Measurements from ENCODE around the gene EIF5.

EIF5 gene

GRCh38 chr14:103308717-103309616 is 25.1 kb upstream of the EIF5 start:
- no peak overlapping the region for H3K4me3 ChIP-seq (ENCODE audit: low read depth, low read length)
- TF ChIP-seq CTCF (IDR thresholded peaks at IDR 0.05; ENCODE audit: low read depth, low read length, missing control alignments): no peak
- in situ Hi-C loops (cut with HindIII; ENCODE audit: low sequenced_read_pairs): loop anchor here (10.0 kb wide), 1 partner anchor 334 kb away; no protein-coding TSS in a partner anchor

DNA sequence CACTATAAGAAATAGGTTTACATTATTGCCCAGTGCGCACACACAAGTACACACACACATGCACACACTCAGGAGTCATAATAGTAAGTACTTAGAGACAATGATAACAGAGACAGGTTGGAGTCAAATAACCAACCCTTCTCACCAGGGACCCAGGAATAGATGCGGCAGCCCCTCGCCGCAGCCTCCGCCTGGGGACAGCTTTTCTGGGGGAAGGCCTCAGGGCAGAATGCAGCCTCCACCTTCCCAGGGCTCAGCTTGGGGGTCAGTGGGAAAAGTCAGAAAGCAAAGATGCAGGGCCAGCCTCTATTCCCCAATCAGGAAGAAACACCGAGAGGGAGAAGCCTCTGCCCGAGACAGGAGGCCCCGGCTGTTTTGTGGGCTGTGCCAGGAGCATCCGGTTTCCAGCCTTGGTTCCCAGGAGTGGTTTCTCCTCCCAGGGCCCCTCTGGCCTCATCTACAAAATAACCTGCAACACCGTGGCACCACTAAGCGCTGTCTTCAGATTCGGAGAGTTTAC is 23.4 kb upstream of the EIF5 start:
- in situ Hi-C loops (cut with HindIII; ENCODE audit: low sequenced_read_pairs): no loop called here
- no peak for DNase-seq (ENCODE audit: low read depth)
- no peak for TF ChIP-seq CTCF (IDR thresholded peaks at IDR 0.05; ENCODE audit: low read depth, low read length, missing control alignments)
- no peak overlapping the region for H3K4me3 ChIP-seq (ENCODE audit: low read depth, low read length)

More at GRCh38 chr14:103308717-103309616, 25.1 kb upstream of the EIF5 start:
- DNase-seq (ENCODE audit: low read depth): no peak

GRCh38 chr14:103311171-103311997 is 22.7 kb upstream of the EIF5 start:
- no peak for TF ChIP-seq CTCF (IDR thresholded peaks at IDR 0.05; ENCODE audit: low read depth, low read length, missing control alignments)
- in situ Hi-C loops (cut with HindIII; ENCODE audit: low sequenced_read_pairs): no loop called here
- no peak for DNase-seq (ENCODE audit: low read depth)
- H3K4me3 ChIP-seq (ENCODE audit: low read depth, low read length): no peak overlapping the region

DNA sequence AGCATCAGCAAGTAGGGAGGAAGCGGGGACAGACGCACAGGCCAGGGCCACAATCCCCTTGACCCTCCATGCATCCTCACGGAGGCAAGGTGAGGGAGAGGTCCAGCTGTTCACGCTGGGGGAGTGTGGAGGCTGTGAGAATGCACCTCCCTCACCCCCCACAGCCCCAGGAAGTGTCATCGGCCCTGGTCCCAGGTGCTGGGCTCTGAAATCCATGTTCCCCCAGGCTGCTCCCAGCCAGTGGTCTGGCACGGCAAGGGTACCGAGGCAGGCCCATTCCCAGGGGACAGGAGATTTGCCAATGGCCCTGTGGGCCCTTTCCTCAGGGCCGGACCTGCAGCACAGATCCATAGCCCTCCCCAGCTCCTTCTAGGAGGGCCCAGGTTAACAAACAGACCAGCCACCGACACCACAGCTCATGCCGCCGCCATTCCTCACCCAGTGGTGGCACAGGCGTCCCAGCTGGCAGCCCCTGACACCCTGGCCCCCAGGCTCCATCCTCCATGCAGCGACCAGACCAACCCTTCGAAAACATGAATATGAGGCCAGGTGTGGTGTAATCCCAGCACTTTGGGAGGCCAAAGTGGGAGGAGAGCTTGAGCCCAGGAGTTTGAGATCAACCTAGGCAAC is 21.9 kb upstream of the EIF5 start:
- in situ Hi-C loops (cut with HindIII; ENCODE audit: low sequenced_read_pairs): no loop called here
- no peak for DNase-seq (ENCODE audit: low read depth)
- TF ChIP-seq CTCF (IDR thresholded peaks at IDR 0.05; ENCODE audit: low read depth, low read length, missing control alignments): no peak

DNA sequence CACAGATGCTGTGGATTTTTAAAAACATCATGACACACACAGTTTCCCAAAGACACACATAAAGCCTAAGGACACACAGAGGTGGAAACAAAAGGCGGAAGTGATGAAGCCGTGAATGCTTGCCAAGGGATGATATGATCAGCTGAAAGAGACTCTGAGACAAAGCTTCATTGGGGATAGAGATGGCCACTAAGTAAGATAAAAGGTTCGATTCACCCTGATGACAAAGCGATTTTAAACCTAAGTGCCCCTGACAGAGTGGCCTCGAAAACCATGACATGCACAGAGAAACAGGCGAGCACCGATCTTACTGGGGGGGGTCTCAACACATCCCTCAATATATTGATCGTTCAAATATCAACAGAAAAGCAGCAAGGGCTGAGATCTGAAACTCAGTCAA is 20.3 kb upstream of the EIF5 start:
- no peak overlapping the region for H3K4me3 ChIP-seq (ENCODE audit: low read depth, low read length)
- no peak for TF ChIP-seq CTCF (IDR thresholded peaks at IDR 0.05; ENCODE audit: low read depth, low read length, missing control alignments)
- no peak for DNase-seq (ENCODE audit: low read depth)
- in situ Hi-C loops (cut with HindIII; ENCODE audit: low sequenced_read_pairs): no loop called here

More for the DNA sequence above, 21.9 kb upstream of the EIF5 start:
- H3K4me3 ChIP-seq (ENCODE audit: low read depth, low read length): no peak overlapping the region

Data from astrocyte of the cerebellum (primary cell).